ENCODE data around the gene EFCAB6. TPM values are rescaled to one million over a fixed set of nuclear protein-coding genes. Genes with fewer than 3 reads are reported as not detected.

The EFCAB6 gene
- total RNA-seq, 4 donors from 2014 or later: 0.68 to 3.7 (median 0.80) TPM; not detected in 1

- TF ChIP-seq POLR2A (IDR thresholded peaks at IDR 0.05): no peak
- TF ChIP-seq EP300 (IDR thresholded peaks at IDR 0.05; ENCODE audit: low read depth): no peak
- no peak for TF ChIP-seq POLR2AphosphoS5 (IDR thresholded peaks at IDR 0.05)
- no peak for TF ChIP-seq CTCF (IDR thresholded peaks at IDR 0.05)
- Histone ChIP-seq H3K4me3 (no peak overlapping the region), H3K36me3 (no peaks in the 10 kb centered on the region), H3K4me1 (no peaks in the 10 kb centered on the region), H3K9me3 (no peaks in the 10 kb centered on the region), H3K27me3 (peaks cover 3% of the 10 kb centered on the region), H3K27ac (no peak overlapping the region)
- intact Hi-C loops (cut with DNase I; ENCODE audit: low total_unique reads) (no loop called here), in situ Hi-C loops (cut with MboI; ENCODE audit: low pct_ligation_motif_present in 1 of 4, low pct_unique_long_range_greater_than_20kb in 1 of 4, low sequenced_read_pairs in 3 of 4) (no loop called here)
- DNase-seq: no peak
- 40 to 41% methylated on average over 2 of the region's 2 CpGs for WGBS, 2 donors (ENCODE audit: low coverage in 1 of 2)
Observed at GRCh38 chr22:43520632-43521039, 291.5 kb downstream of the EFCAB6 start.

- WGBS, 2 donors (ENCODE audit: low coverage in 1 of 2): 75 to 81% methylated on average over 6 to 14 of the region's 14 CpGs
- in situ Hi-C loops (cut with MboI; ENCODE audit: low pct_ligation_motif_present in 1 of 4, low pct_unique_long_range_greater_than_20kb in 1 of 4, low sequenced_read_pairs in 3 of 4) (no loop called here), intact Hi-C loops (cut with DNase I; ENCODE audit: low total_unique reads) (no loop called here)
- Histone ChIP-seq H3K27ac (no peak overlapping the region), H3K27me3 (peaks cover under 1% of the 10 kb centered on the region), H3K4me3 (no peak overlapping the region), H3K9me3 (no peaks in the 10 kb centered on the region), H3K4me1 (no peaks in the 10 kb centered on the region), H3K36me3 (no peaks in the 10 kb centered on the region)
- no peak for DNase-seq
- TF ChIP-seq POLR2A (IDR thresholded peaks at IDR 0.05) (no peak), EP300 (IDR thresholded peaks at IDR 0.05; ENCODE audit: low read depth) (no peak), POLR2AphosphoS5 (IDR thresholded peaks at IDR 0.05) (no peak), CTCF (IDR thresholded peaks at IDR 0.05) (no peak)
Observed at GRCh38 chr22:43516996-43517635, 295.0 kb downstream of the EFCAB6 start.

GRCh38 chr22:43516386-43516785, 295.7 kb downstream of the EFCAB6 start:
- H3K27ac ChIP-seq: no peak overlapping the region
- TF ChIP-seq POLR2A (IDR thresholded peaks at IDR 0.05): no peak
- no peak for TF ChIP-seq EP300 (IDR thresholded peaks at IDR 0.05; ENCODE audit: low read depth)
- TF ChIP-seq POLR2AphosphoS5 (IDR thresholded peaks at IDR 0.05): no peak
- no peak for TF ChIP-seq CTCF (IDR thresholded peaks at IDR 0.05)
- no peak overlapping the region for H3K4me3 ChIP-seq
- intact Hi-C loops (cut with DNase I; ENCODE audit: low total_unique reads): no loop called here
- in situ Hi-C loops (cut with MboI; ENCODE audit: low pct_ligation_motif_present in 1 of 4, low pct_unique_long_range_greater_than_20kb in 1 of 4, low sequenced_read_pairs in 3 of 4): no loop called here
- no peak for DNase-seq
- WGBS, 2 donors (ENCODE audit: low coverage in 1 of 2): 69% methylated on average over 14 of the region's 14 CpGs; no CpG with 5 or more reads in 1 of the 2 donors
- H3K9me3 ChIP-seq: no peaks in the 10 kb centered on the region
- H3K4me1 ChIP-seq: no peaks in the 10 kb centered on the region
- H3K27me3 ChIP-seq: no peaks in the 10 kb centered on the region
- no peaks in the 10 kb centered on the region for H3K36me3 ChIP-seq

GRCh38 chr22:43515902-43516301, 296.2 kb downstream of the EFCAB6 start:
- Histone ChIP-seq H3K4me1 (no peaks in the 10 kb centered on the region), H3K36me3 (no peaks in the 10 kb centered on the region), H3K27me3 (no peaks in the 10 kb centered on the region), H3K9me3 (no peaks in the 10 kb centered on the region), H3K4me3 (no peak overlapping the region), H3K27ac (no peak overlapping the region)
- no peak for DNase-seq
- in situ Hi-C loops (cut with MboI; ENCODE audit: low pct_ligation_motif_present in 1 of 4, low pct_unique_long_range_greater_than_20kb in 1 of 4, low sequenced_read_pairs in 3 of 4): no loop called here
- TF ChIP-seq CTCF (IDR thresholded peaks at IDR 0.05) (no peak), POLR2A (IDR thresholded peaks at IDR 0.05) (no peak), EP300 (IDR thresholded peaks at IDR 0.05; ENCODE audit: low read depth) (no peak), POLR2AphosphoS5 (IDR thresholded peaks at IDR 0.05) (no peak)
- intact Hi-C loops (cut with DNase I; ENCODE audit: low total_unique reads): no loop called here
- WGBS, 2 donors (ENCODE audit: low coverage in 1 of 2): 68% methylated on average over 13 of the region's 13 CpGs; no CpG with 5 or more reads in 1 of the 2 donors

Data from transverse colon (tissue), 4 donors.